ENCODE measurements around the gene PALD1. TPM values are rescaled to one million over a fixed set of nuclear protein-coding genes. Genes with fewer than 3 reads are reported as not detected.

PALD1 gene
- total and polyA plus RNA-seq, 2 of the 13 experiments (the other 11 are each of a cell fraction or from before 2014, with no cell fraction given) = 0.07 to 0.09 TPM

DNA sequence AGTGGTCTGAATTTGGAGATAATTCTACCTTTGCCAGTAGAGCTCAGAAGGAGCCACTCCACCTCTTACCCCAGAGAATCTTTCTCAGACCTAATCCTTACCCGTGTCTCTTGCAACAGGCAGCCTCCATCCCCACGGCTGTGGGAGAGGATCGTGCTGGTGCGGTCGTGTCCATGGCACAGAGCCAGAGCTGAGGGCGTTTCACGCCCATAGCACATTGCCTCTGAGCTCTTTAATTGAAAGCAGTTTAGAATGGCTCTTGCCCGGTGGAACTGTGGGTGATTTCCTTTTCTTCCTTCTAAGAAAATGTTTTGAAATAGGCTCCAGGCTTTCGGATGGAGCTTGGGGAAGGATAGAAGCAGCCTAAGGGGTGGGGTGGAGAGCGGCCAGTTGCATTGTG, 82.5 kb downstream of the PALD1 start (continued):
- TF ChIP-seq JDP2 (CRISPR knock-in tag; IDR thresholded peaks at IDR 0.05; ENCODE audit: borderline replicate concordance) = no peak
- no peak for TF ChIP-seq ZNF766 (CRISPR knock-in tag; IDR thresholded peaks at IDR 0.05; ENCODE audit: borderline replicate concordance)

DNA sequence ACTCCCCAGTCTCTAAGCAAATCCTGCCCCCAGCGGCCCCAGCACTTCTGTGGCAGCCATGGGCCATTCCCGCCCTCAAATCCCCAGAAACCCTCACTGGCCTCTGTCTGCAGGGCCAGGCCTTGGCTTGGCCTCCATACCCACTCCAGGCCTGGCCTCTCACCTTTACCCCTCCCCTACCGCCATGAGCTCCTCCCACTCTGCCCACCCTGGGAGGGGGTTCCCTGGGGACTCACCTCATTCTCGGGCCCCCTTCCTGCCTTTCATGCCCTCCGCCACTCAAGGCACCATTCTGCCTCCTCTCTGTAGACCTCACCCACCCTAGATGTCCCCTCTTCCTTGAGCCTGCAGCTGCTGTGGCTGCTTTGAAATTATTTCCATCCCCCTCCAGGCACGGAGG, 83.0 kb downstream of the PALD1 start:
- no TSS peak for BruUV-seq (replicated peaks)
- no peak overlapping the region for H3K9ac ChIP-seq (ENCODE audit: insufficient read depth, low read depth, low read length)
- POLR2A ChIA-PET = no interaction called here
- no peaks in the 10 kb centered on the region for H3K36me3 ChIP-seq (replicated peaks in 1 of 2; ENCODE audit: control insufficient read depth in 1 of 2, insufficient read depth in 2 of 2, low read length in 2 of 2)
- H3K27me3 ChIP-seq (ENCODE audit: control insufficient read depth in 1 of 2, insufficient read depth in 2 of 2, low read length in 2 of 2) = peaks cover 2 to 4% of the 10 kb centered on the region in 2 experiments; a peak in 3 of 5 replicates
- H3K4me3 ChIP-seq (replicated peaks in 1 of 3; ENCODE audit: insufficient read depth in 1 of 3, low read depth in 2 of 3, low read length in 3 of 3) = no peak overlapping the region
- in situ Hi-C loops (cut with HindIII; ENCODE audit: extremely low pct_ligation_motif_present, low pct_unique_long_range_greater_than_20kb) (no loop called here), intact Hi-C loops (cut with micrococcal nuclease; ENCODE audit: unreplicated experiment) (no loop called here)
- ATAC-seq = no peak
- no peaks in the 10 kb centered on the region for H4K20me1 ChIP-seq (ENCODE audit: insufficient read depth, low read length)
- no peak overlapping the region for H3K27ac ChIP-seq (ENCODE audit: extremely low read length, insufficient read depth, low read length)
- FAIRE-seq = no peak
- peaks cover 11% of the 10 kb centered on the region; the same call in 1 of the 2 replicates for H3K4me1 ChIP-seq (ENCODE audit: insufficient read depth, low read length)
- CTCF ChIA-PET (ENCODE audit: low intra/inter-chr PET ratio, low total read pairs) = no interaction called here
- no peak overlapping the region for H2AFZ ChIP-seq (ENCODE audit: low read length)
- 41% methylated on average over 6 of the region's 6 CpGs for WGBS (ENCODE audit: low lambda C conversion rate)
- no peak for DNase-seq (ENCODE audit: low spot score)
- H3K79me2 ChIP-seq (ENCODE audit: insufficient read depth, low read length) = no peaks in the 10 kb centered on the region
- H3K4me2 ChIP-seq (ENCODE audit: low read depth, low read length) = no peak overlapping the region
- no peaks in the 10 kb centered on the region for H3K9me3 ChIP-seq (ENCODE audit: low read length)
- no peak for TF ChIP-seq ZEB1 (IDR thresholded peaks at IDR 0.05; ENCODE audit: insufficient replicate concordance, low read depth)
- no peak for TF ChIP-seq SAP130 (CRISPR knock-in tag; IDR thresholded peaks at IDR 0.05; ENCODE audit: low read depth)
- TF ChIP-seq ZNF569 (CRISPR knock-in tag; IDR thresholded peaks at IDR 0.05; ENCODE audit: borderline replicate concordance) = no peak
- TF ChIP-seq SOX6 (IDR thresholded peaks at IDR 0.05) = no peak
- no peak for TF ChIP-seq SOX6 (CRISPR knock-in tag; IDR thresholded peaks at IDR 0.05)
- TF ChIP-seq ZNF678 (CRISPR knock-in tag; IDR thresholded peaks at IDR 0.05) = no peak
- no peak for TF ChIP-seq ZNF3 (CRISPR knock-in tag; IDR thresholded peaks at IDR 0.05)
- TF ChIP-seq NFAT5 (CRISPR knock-in tag; IDR thresholded peaks at IDR 0.05) = no peak
- no peak for TF ChIP-seq KMT2B (CRISPR knock-in tag; IDR thresholded peaks at IDR 0.05)
- no peak for TF ChIP-seq ZKSCAN1 (IDR thresholded peaks at IDR 0.05; ENCODE audit: low read length)
- TF ChIP-seq ZZZ3 (CRISPR knock-in tag; IDR thresholded peaks at IDR 0.05; ENCODE audit: borderline replicate concordance) = no peak
- TF ChIP-seq MLLT10 (CRISPR knock-in tag; IDR thresholded peaks at IDR 0.05) = no peak
- no peak for TF ChIP-seq ZNF567 (CRISPR knock-in tag; IDR thresholded peaks at IDR 0.05; ENCODE audit: borderline replicate concordance)
- TF ChIP-seq, protein P1, sequence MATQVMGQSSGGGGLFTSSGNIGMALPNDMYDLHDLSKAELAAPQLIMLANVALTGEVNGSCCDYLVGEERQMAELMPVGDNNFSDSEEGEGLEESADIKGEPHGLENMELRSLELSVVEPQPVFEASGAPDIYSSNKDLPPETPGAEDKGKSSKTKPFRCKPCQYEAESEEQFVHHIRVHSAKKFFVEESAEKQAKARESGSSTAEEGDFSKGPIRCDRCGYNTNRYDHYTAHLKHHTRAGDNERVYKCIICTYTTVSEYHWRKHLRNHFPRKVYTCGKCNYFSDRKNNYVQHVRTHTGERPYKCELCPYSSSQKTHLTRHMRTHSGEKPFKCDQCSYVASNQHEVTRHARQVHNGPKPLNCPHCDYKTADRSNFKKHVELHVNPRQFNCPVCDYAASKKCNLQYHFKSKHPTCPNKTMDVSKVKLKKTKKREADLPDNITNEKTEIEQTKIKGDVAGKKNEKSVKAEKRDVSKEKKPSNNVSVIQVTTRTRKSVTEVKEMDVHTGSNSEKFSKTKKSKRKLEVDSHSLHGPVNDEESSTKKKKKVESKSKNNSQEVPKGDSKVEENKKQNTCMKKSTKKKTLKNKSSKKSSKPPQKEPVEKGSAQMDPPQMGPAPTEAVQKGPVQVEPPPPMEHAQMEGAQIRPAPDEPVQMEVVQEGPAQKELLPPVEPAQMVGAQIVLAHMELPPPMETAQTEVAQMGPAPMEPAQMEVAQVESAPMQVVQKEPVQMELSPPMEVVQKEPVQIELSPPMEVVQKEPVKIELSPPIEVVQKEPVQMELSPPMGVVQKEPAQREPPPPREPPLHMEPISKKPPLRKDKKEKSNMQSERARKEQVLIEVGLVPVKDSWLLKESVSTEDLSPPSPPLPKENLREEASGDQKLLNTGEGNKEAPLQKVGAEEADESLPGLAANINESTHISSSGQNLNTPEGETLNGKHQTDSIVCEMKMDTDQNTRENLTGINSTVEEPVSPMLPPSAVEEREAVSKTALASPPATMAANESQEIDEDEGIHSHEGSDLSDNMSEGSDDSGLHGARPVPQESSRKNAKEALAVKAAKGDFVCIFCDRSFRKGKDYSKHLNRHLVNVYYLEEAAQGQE (IDR thresholded peaks at IDR 0.05; ENCODE audit: borderline replicate concordance in 1 of 2, low read depth in 1 of 2, low read length in 2 of 2) = no peak
- no peak for TF ChIP-seq KAT8 (CRISPR knock-in tag; IDR thresholded peaks at IDR 0.05)

Data from HepG2 (cell line).